Measurements from ENCODE around the gene FBXO31. TPM values are rescaled to one million over a fixed set of nuclear protein-coding genes. Genes with fewer than 3 reads are reported as not detected.

The FBXO31 gene
- total and polyA plus RNA-seq, 12 donors = 15.1 to 94.3 (median 72.4) TPM

DNA sequence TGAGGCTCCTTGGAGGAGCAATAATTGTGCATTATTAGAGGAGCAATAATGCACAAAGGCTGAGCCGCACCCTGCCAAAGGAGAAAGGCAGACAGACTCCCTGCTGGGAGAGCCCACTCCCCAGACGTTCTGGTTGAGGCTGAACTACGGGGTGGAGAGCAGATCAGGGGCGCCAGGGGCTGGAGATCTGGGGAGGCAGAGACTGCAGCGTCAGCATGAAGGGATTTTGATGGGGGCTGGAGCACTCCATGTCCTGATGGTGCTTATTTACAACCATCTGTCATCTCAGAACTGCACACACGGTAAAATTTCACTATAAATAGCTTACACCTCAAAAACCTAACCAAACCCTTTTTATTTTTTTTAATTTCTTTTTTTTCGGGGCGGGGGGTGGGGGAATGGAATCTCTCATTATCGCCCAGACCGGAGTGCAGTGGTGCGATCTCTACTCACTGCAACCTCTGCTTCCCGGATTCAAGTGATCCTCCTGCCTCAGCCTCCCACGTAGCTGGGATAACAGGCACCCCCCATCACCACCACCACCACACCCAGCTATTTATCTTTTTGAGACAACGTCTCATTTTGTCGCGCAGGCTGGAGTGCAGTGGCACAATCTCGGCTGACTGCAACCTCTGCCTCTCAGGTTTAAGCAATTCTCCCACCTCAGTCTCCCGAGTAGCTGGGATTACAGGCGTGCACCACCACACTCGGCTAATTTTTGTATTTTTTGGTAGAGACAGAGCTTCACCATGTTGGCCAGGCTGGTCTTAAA, 62.1 kb downstream of the FBXO31 start:
- Histone ChIP-seq H3K4me3 (no peak overlapping the region), H3K9me3 (no peaks in the 10 kb centered on the region), H3K27me3 (no peaks in the 10 kb centered on the region), H3K36me3 (peaks cover 0 to 6% (median 0%) of the 10 kb centered on the region in 9 donors), H3K27ac (no peak overlapping the region), H3K4me1 (peaks cover 3 to 24% (median 14%) of the 10 kb centered on the region in 9 donors)
- ATAC-seq = no peak
- TF ChIP-seq CTCF (IDR thresholded peaks at IDR 0.05) = no peak
- WGBS, 2 donors = 84 to 85% methylated on average over 20 of the region's 20 CpGs
- DNase-seq = no peak
- intact Hi-C loops (cut with DNase I) = loop anchor here in 4 of 10 donors (5.0 kb wide), 2 partner anchors 61 to 71 kb away; partner anchors contain the start of genes FBXO31 (in 3 of the 4) and MAP1LC3B (in 1 of the 4)

GRCh38 chr16:87320510-87321227, 62.9 kb downstream of the FBXO31 start:
- Histone ChIP-seq H3K4me1 (peaks cover 3 to 24% (median 14%) of the 10 kb centered on the region in 9 donors), H3K9me3 (no peaks in the 10 kb centered on the region), H3K27ac (no peak overlapping the region), H3K36me3 (peaks cover 0 to 3% (median 0%) of the 10 kb centered on the region in 9 donors), H3K4me3 (no peak overlapping the region), H3K27me3 (no peaks in the 10 kb centered on the region)
- DNase-seq (no peak), ATAC-seq (no peak)
- no peak for TF ChIP-seq CTCF (IDR thresholded peaks at IDR 0.05)
- 90 to 92% methylated on average over 12 of the region's 12 CpGs for WGBS, 2 donors
- intact Hi-C loops (cut with DNase I) = loop anchor here in 4 of 10 donors (5.0 kb wide), 2 partner anchors 62 to 72 kb away; partner anchors contain the start of genes FBXO31 (in 3 of the 4) and MAP1LC3B (in 1 of the 4)

GRCh38 chr16:87319997-87320491, 63.5 kb downstream of the FBXO31 start:
- Histone ChIP-seq H3K27me3 (no peaks in the 10 kb centered on the region), H3K4me1 (peaks cover 3 to 23% (median 13%) of the 10 kb centered on the region in 9 donors), H3K9me3 (no peaks in the 10 kb centered on the region), H3K27ac (no peak overlapping the region), H3K4me3 (no peak overlapping the region), H3K36me3 (no peaks in the 10 kb centered on the region)
- no peak for ATAC-seq
- DNase-seq = no peak
- no peak for TF ChIP-seq CTCF (IDR thresholded peaks at IDR 0.05)
- WGBS, 2 donors = 84 to 85% methylated on average over 7 of the region's 7 CpGs
- intact Hi-C loops (cut with DNase I) = loop anchor here in 8 of 10 donors (5.0 to 10.0 kb wide), 4 partner anchors 62 to 317 kb away; partner anchors contain the start of genes FBXO31 (in 6 of the 8) and MAP1LC3B (in 4 of the 8)

DNA sequence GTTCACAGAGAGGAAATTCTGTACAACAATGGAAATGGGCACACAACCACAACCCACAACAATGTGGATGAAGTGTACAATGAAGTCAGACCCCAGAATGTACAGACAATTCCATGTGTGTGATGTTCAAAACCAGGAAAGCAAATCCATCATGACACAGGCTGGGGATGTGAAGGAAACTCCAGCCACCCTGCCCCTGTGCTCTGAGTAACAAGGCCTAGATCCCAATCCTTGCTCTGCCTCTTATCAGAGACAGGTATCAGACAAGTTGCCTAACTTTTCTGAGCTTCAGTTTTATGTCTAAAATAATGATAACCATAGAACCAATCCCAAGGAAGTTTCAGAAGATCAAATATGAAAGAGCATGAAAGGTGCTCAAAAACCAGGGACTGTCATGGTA, 64.6 kb downstream of the FBXO31 start:
- intact Hi-C loops (cut with DNase I) = loop anchor here in 6 of 10 donors (5.0 to 10.0 kb wide), 4 partner anchors 63 to 318 kb away; partner anchors contain the start of genes FBXO31 (in 3 of the 6) and MAP1LC3B (in 3 of the 6)
- H3K36me3 ChIP-seq = no peaks in the 10 kb centered on the region
- no peak for DNase-seq

More for the DNA sequence above, 64.6 kb downstream of the FBXO31 start:
- Histone ChIP-seq H3K27me3 (no peaks in the 10 kb centered on the region), H3K4me1 (peaks cover 0 to 13% (median 9%) of the 10 kb centered on the region in 9 donors), H3K9me3 (no peaks in the 10 kb centered on the region), H3K27ac (no peak overlapping the region), H3K4me3 (no peak overlapping the region)
- no peak for ATAC-seq
- no peak for TF ChIP-seq CTCF (IDR thresholded peaks at IDR 0.05)

All from heart right ventricle (tissue), 16 donors.